ENCODE results near the gene CHMP5.

The CHMP5 gene

DNA sequence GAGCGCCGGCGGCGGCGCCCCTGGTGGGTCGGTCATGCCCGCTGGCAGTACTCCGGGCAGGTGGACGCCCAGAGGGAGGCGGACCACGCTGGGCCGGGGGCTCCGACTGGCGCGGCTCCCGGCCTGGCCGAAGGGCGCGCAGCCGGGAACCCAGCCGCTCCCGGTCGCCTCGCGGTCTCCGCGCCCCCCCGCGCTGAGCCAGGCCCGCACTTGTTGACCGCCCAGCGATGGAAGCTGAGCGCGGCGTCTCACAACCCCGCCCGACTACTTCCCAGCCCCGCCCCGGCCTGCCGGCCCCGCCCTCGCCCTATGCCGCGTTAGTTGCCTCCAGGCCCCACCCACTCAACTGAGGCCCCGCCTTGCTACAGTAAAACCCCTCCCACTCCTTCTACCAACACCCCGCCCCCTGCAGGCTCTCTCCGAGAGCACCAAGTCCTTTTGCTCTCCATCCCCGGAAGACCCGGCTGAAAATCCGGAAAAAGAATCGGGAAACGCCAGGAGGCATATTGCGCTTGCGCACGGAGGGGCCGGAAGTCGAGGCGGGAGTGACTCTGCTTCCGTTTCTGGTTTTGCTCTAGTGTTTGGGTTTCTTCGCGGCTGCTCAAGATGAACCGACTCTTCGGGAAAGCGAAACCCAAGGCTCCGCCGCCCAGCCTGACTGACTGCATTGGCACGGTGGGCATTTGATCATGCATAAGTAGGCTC is at the start of gene CHMP5, which contains the start of gene BAG1:
TSS of gene CHMP5 (plus strand) at position 577 of the 705 bp plus-strand sequence. CDS start at position 607, 30 bp downstream.
TSS of gene BAG1 (minus strand) at position 236 of the 705 bp plus-strand sequence.
- DNase-seq = peak; percentile 100

DNA sequence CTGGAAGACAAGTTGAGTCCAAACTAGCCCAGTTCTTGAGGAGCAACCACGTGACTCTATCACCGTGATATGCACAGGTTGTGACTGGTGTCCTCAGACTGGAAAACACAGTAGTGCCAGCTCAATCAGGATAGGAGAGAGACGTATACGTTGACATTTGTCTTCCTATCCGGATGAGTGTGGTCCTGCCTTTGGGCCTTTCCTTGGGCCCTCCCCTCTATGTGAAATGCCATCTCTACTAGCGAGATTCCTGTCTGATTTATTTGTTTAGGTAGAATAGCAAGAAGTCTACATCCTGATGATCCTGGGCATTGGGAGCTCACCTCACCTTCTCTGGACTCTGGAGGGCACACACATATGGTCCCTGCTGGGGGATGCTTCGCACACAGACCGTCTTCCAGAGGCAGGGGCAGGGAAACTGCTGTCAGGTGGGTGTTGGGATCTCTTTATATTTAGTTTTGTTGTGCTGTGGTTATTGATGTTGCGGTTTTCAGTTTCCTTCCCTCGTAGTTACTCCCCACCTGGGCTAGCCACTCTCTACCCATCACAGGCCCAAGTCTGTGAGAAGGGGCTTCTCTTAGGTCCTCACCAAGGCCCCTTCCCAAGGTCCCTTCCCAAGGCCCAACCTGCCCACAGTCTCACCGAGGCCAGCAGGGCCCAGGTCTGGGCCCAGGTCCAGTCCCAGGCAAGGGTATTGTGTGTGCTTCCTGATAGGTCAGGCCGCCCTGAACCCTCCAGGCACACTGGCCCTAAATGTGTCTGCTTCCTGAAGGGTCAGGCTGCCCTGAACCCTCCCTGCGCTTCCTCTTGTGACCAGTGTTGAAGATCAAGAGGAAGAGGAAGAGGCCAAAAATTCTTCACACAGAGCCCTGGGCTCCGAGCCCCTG is 43.9 kb upstream of the CHMP5 start:
- DNase-seq = no peak

DNA sequence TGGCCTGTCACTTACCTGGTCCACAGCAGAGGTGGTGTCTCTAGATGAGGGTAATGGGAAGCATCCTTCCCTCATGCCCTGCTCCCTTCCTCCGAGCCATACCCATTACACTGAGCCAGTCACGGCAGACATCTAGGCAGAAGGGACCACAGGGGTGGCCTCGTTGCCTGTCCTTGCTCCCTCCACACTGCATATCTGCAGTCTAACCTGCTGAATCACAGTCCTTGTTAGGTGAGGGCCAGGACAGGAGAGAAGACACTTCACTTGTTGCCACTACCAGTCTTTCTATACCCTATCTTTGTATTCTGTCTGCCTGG is 43.3 kb upstream of the CHMP5 start:
- DNase-seq = no peak

DNA sequence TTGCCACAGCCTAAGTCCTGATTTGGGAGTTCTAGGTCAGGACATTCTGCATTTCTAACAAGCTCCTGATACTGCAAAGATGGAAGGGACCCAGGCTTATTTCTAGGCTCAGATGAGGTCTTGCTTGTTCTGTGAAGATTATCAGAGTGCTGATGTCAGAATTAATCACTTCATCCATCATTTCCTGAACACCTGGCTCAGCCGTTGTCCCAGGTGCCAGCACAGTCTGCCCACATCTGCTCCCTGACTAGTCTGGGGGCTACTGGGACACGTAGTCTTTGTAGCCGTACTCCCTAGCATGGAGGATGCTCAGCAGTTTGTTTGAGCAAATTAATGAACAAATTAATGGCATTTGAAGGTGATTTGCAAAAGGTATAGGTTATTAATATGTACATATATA is 42.8 kb upstream of the CHMP5 start:
- DNase-seq = no peak

DNA sequence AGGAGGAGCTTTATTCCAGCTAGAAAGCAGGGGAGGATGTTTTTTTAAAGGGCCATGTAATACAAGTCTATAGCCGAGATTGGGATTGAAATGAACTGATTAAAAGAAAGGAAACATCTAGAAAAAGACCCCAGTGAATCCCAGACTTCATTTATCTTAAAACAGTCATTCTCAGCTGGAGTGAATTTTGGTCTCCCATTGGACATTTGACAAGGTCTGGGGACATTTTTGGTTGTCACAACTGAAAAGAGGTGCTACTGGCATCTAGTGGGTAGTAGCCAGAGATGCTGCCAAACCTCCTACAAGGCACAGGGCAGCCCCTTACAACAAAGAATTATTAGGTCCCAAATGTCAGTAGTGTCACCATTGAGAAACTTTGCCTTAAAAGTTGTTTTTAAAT is 41.2 kb upstream of the CHMP5 start:
- no peak for DNase-seq

DNA sequence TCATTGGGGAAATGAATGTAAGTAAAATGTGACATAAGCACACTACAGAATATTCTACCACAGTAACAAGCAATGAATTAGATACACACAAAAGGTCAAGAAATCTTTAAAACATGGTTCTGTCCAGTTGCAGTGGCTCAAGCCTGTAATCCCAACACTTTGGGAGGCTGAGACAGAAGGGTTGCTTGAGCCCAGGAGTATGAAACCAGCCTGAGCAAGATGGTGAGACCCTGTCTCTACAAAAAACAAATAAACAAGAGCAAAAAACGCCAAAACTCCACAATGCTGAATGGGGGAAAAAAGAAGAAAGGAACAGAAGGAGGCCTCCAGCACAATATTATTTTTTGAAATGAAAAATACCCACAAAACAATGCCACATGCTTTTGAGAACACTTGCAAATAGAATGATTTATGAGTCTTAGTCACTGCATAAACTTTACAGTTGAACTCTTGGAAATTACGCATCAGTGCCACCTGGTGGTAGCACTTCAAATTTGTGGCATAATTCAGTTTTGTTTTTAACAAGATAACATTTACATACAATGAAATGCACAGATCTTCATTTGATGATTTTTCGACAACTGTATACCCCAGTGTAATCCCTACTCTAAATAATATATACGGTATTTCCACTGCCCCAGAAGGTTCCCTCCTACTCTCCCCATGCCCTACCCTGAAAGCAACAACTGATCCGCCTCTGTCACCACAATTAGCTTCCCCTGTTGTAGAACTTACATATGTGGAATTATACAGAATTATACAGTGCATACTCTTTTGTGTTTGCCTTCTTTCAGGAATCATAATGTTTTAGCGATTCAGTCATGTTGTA is 39.3 kb upstream of the CHMP5 start:
- DNase-seq = peak; percentile 35

DNA sequence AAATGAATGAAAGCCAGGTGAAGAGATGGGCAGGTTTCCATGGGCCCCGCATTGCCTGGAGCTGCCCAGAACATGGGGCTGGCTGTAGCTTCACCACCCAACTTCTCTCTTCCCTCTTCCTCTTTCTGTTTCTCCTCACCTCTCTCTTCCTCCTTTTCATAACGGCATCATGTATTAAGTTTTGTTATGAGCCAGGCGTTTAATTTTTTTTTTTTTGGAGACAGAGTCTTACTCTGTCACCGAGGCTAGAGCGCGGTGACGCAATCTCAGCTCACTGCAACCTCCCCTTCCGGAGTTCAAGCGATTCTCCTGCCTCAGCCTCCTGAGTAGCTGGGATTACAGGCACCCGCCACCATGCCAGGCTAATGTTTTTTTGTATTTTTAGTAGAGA is 37.8 kb upstream of the CHMP5 start:
- no peak for DNase-seq

DNA sequence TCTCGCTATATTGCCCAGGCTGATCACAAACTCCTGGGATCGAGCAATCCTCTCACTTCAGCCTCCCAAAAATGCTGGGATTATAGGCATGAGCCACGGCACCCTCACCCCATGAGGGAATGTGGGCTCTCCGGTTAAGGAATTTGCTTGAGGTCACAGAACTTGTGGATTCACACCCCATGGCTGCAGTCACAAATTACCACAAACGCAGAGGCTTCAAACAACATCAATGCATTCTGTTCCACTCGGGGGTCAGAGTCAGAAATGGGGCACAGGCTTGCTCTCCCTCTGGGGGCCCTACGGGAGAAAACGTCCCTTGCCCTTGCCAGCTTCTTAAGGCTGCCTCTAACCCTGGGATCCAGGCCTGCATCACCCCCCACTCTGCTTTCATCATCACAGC is 37.1 kb upstream of the CHMP5 start:
- no peak for DNase-seq

DNA sequence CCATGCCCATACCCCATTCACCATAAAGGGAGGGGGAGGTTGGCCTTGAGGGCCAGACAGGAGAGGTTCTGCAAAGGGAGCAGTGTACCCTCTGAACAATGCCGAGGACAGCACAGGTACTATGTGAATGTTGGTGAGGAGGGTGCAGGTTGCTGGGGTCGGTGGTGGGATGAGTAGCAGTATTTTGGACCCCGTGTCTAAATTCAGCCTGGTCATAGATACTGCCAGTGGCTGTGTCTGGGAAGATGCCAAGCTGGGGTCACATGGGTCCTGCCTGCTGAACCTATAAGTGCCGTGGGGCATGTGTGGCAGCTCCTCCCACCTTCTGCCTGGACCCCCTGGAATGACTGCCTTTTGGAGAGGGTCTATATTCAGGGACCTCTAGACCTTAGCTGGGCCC is 36.2 kb upstream of the CHMP5 start:
- DNase-seq = no peak

DNA sequence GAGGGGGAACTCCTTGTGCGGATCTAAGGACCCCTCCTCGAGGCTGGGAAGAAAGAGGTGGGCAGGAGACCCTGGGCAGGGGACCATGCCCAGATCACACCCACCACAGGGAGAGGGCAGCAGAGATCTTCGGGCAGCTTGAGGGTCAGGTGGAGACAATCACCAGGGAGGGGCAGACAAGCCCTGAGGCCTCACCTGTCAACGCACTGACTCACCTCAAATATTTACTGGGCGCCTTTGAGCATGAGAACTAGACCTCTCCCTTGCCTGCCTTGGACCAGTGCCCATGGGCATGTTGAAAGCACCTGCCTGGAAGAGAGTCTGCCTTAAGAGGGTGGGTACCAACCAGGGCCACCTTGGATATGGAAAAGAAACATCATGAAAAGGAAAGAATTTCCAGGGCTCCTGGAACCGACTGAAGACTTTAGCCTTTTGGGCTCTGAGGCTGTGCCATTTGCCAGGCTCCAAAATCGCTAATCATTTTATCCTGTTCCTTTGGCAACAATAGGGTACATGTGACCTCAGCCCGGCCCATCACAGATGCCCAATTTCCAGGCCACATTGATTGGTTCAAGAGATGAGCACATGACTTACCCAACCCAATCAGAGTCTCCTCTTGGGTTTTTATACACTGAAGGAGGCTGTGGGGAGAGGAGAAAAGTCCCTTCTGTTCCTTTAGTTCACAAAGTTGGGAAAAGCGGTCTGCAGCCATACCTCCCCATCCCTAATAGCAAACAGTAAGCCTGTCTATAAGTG is 35.3 kb upstream of the CHMP5 start:
- no peak for DNase-seq

DNA sequence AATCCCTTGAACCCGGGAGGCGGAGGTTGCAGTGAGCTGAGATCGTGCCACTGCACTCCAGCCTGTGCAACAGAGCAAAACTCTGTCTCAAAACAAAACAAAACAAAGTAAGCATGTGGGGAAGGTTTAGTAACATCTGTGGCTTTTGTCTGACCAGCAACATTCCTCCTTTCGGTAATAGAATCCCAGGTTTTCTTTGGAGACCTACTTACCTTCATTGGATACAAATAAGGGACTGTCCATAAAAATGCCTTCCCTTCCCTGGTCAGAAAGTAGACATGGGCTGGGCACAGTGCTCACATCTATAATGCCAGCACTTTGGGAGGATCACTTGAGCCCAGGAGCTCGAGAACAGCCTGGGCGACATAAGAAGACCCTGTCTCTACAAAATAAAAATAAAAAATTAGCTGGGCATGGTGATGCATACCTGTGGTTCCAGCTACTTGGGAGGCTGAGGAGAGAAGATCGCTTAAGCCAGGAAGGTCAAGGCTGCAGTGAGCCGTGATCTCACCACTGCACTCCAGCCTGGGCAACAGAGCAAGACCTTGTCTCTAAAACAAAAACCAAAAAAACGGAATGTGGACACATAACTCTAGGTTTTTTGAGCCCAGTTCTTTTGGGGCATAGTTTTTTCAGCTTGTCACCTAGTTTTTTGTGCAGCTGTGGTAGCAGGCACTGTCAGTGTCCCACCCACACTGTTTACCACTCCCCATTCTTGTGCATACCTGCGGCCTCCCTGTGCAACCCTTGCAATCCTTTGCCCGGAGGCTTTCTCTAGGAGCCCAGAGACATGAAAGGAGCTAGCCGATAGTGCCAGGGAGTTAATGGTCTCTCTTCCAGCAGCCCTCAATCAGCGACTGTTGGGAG is 33.9 kb upstream of the CHMP5 start:
- no peak for DNase-seq

DNA sequence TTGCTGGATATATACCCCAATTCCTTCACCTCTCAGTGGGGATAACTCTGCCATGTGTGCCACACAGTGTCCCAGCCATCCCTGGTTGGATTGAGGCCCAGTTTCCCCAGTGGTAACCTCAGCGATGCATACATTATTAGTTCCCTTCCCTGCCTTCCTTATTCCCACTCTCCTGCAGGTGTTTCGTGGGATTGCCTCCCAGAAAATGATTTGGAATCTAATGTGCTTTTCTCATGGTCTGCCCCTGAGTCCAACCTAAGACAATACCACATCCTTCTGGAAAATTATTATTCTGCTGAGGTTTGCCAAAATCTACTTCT is 33.3 kb upstream of the CHMP5 start:
- DNase-seq = no peak

DNA sequence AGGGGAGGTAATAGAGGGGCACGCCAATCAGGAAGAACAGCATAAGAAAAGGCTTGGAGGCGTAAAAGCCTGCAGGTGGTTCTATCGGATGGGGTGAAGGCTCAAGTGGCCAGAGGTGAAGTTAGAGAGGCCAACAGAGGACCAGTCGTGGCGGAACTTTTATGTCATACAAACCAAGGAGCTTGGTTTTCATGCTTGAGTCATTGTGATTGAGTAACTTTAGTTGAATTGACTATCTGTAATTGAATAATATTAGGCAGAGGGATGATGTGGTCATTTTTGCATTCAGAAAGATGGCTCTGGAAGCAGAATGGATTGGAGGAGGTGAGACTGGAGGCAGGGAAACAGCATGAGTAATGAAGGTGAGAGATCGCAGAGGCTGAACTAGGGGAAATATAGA is 32.0 kb upstream of the CHMP5 start:
- no peak for DNase-seq

DNA sequence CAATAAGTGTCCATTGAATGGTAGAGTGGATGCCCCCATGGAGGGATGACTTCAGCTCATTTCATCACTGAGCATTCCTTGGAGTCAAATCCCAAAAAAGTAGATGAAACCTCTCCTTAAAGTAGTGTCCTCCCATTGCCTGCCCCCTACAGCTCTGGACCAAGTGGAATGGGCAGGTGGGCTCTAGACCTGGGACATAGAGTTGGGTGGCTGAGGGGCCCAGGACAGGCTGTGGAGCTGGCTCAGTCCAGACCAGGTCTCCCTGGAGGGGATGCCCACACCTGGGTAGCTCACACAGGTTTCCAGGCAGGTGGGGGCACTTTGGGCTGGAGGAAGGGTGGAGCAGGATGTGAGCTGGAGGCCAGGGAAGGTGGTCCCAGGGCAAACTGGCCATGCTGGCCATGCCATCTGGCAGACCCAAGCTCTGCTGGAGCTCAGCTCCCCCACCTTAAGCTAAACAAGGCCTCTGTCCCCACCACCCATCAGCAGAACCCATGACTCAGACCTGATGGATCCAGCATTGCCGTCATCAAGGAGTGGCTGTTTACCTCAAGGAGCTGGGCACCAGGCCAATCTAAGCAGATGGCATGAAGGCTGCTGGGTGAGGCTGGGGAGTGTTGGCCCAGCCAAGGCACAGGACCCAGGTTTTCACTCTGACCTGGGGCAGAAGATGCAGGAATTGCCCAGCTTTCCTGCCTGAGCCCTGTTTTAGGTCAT is 31.1 kb upstream of the CHMP5 start:
- no peak for DNase-seq

DNA sequence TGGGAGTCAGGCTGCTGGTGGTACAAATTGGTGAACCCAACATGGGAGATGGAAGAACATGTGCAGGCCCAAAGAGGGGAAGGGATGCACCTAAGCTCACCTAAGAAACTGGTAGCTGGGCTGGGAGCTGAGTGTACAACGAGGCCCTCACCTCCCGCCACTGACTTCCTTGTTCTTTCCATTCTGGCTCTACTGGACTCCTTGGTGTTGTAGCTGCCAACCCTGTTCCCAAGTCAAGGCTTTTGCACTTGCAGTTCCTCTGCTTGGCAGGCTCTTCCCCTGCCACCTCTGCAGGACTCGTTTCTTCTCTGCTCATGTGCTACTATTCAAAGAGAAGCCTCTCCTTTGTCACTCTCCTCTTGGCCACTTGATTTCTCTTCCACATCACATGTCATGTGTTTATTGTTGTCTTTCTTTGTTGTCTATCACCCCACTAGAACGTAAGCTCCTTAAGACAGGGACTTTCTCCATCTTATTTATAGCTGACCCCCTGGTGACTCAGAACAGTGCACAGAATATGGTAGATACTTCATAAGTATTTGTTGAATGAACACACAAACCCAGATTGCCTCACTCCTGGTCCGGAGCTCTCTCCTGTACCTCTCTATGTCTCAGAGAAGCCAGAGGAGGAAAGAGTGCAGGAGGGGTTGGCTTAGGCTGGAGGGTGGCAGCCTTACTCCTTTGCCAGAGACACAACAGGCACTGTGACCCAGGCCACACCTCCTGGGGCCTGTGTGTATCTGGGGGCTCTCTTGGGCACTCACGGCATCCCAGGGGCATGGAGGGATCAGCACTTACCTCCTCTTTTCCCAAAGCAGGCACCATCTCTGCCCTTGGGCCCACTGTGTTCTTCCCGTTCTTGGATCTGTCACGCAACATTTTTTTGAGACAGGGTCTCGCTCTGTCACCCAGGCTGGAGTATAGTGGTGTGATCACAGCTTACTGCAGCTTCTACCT is 30.1 kb upstream of the CHMP5 start:
- no peak for DNase-seq

DNA sequence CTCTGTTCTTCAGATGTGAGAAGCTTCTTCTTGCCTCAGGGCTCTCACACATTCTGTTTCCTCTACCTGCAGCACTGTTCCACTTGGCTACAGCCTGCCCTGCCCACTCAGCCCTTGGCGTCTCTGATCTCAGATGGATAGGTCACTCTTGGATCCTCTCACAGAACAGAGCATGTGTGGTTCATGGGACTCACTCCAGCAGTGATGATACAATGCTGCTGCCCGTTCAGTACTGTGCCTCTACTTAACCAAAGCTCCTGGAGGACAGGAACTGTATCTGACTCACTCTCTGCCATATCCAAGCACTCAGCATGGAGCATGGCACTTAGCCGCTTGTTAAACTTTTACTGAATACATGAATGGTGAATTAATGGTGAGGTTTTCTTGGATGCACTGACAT is 28.3 kb upstream of the CHMP5 start:
- DNase-seq = no peak

DNA sequence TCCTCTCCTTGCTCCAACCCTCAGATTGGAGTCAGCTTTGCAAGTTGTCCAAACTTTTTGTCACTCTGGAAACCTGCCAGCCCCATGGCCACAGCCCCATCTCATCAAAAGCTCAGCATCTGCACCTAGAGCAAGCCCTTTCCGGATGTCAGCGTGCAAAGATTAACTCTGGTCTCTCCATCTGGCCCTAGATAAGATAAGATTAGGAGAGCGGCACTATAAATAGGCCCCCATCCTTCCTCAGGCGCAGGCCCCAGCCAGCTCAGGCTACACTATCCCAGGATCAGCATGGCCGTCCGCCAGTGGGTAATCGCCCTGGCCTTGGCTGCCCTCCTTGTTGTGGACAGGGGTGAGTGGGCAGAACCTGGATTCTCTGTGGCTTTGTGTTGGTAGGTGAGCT is 24.9 kb upstream of the CHMP5 start, which contains the start of gene SPINK4:
TSS of gene SPINK4 (plus strand) at position 247 of the 400 bp plus-strand sequence. CDS start at position 289, 42 bp downstream.
- DNase-seq = no peak

DNA sequence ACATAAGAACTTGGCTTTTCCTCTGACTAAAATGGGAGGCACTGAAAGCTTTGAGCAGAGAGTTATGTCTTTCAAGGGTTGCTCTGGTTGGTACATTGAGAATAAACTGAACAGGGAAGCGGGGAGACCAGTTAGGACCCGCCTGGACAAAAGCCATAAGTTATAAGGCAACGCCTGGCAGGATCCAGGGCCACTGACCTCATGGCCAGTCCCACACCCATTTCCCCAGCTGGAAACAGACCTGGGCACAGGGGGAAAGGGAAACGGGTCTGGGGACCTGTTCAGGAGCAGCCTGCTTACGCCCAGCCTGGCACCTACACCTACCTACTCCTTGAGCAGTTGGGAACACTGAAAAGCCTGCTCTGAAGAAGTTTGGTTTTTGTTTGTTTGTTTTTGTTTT is 23.6 kb upstream of the CHMP5 start:
- DNase-seq = no peak

DNA sequence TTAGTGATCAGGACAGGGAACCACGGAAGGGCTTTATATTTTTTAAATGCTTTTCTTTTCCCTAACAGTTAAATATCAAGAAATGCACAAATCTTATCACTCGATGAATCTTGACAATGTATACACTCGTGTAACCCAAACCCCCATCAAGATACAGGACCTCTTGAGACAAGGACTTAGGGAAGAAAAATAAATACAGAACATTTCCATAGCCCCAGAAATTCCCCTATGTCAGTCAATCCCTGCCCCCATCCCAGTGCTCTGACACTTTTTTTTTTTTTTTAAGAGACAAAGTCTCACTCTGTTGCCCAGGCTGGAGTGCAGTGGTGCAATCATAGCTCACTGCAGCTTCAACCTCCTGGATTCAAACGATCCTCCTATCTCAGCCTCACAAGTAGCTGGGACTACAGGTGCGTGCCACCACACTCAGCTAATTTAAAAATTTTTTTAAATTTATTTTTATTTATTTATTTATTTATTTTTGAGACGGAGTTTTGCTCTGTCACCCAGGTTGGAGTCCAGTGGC is 22.2 kb upstream of the CHMP5 start:
- no peak for DNase-seq
